ENCODE data around the gene GPR158. TPM values are rescaled to one million over a fixed set of nuclear protein-coding genes. Genes with fewer than 3 reads are reported as not detected.

Gene GPR158
- total RNA-seq, 1 experiment from 2014 or later: 12.2 TPM

DNA sequence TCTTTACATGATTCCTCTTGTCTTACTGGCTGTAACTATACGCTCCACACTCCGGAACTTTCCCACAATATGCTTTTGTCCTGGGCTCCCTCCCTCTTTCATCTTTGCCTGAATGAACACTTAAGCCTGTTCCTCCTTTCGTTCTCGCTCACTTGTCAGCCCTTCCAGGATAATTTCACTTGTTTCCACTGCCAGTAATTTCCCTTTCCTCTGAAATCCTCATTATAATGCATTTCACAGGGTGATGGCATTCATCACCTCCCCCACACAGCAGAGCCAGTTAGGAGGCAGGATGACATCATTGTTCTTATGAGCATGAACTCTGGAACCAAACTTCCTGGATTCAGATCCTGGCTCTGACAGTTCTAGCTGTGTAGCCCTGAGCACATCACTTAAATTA lies 372.6 kb downstream of the GPR158 start:
- Histone ChIP-seq H3K4me1 (replicated peaks; ENCODE audit: insufficient read depth) (no peaks in the 10 kb centered on the region), H3K27me3 (ENCODE audit: insufficient read depth, low read depth) (no peaks in the 10 kb centered on the region), H3K27ac (no peak overlapping the region), H3F3A (ENCODE audit: insufficient read depth, low read depth) (no peaks in the 10 kb centered on the region), H3K36me3 (ENCODE audit: low read depth) (no peaks in the 10 kb centered on the region), H3K9me3 (ENCODE audit: insufficient read depth, low read depth) (no peaks in the 10 kb centered on the region), H2AFZ (no peak overlapping the region), H4K20me1 (ENCODE audit: insufficient read depth) (no peaks in the 10 kb centered on the region), H3K4me2 (no peak overlapping the region), H3K4me3 (no peak overlapping the region), H3K79me2 (ENCODE audit: low read depth) (no peaks in the 10 kb centered on the region), H3K9me2 (ENCODE audit: insufficient read depth) (no peaks in the 10 kb centered on the region)
- intact Hi-C loops (cut with micrococcal nuclease; ENCODE audit: unreplicated experiment): no loop called here
- no TSS peak for BruUV-seq (replicated peaks)
- ChIA-PET POLR2A (ENCODE audit: unreplicated experiment) (no interaction called here), CTCF (no interaction called here)
- DNase-seq: no peak
- TF ChIP-seq, protein P1, sequence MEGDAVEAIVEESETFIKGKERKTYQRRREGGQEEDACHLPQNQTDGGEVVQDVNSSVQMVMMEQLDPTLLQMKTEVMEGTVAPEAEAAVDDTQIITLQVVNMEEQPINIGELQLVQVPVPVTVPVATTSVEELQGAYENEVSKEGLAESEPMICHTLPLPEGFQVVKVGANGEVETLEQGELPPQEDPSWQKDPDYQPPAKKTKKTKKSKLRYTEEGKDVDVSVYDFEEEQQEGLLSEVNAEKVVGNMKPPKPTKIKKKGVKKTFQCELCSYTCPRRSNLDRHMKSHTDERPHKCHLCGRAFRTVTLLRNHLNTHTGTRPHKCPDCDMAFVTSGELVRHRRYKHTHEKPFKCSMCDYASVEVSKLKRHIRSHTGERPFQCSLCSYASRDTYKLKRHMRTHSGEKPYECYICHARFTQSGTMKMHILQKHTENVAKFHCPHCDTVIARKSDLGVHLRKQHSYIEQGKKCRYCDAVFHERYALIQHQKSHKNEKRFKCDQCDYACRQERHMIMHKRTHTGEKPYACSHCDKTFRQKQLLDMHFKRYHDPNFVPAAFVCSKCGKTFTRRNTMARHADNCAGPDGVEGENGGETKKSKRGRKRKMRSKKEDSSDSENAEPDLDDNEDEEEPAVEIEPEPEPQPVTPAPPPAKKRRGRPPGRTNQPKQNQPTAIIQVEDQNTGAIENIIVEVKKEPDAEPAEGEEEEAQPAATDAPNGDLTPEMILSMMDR (conservative IDR thresholded peaks at IDR 0.05): no peak
- no peak for TF ChIP-seq EZH2 (IDR thresholded peaks at IDR 0.05; ENCODE audit: low read depth)

GRCh38 chr10:25552283-25552919 lies 377.6 kb downstream of the GPR158 start:
- DNase-seq: no peak
- Histone ChIP-seq H3F3A (ENCODE audit: insufficient read depth, low read depth) (0 out of 2 replicates have a peak, but pooled peaks cover 5% of the 10 kb centered on the region), H3K36me3 (ENCODE audit: low read depth) (no peaks in the 10 kb centered on the region), H3K79me2 (ENCODE audit: low read depth) (no peaks in the 10 kb centered on the region), H3K27me3 (ENCODE audit: insufficient read depth, low read depth) (no peaks in the 10 kb centered on the region), H3K4me3 (no peak overlapping the region), H3K9me3 (ENCODE audit: insufficient read depth, low read depth) (no peaks in the 10 kb centered on the region), H4K20me1 (ENCODE audit: insufficient read depth) (no peaks in the 10 kb centered on the region), H2AFZ (no peak overlapping the region), H3K27ac (no peak overlapping the region), H3K4me1 (replicated peaks; ENCODE audit: insufficient read depth) (0 out of 2 replicates have a peak, but pooled peaks cover 3% of the 10 kb centered on the region), H3K4me2 (no peak overlapping the region), H3K9me2 (ENCODE audit: insufficient read depth) (no peaks in the 10 kb centered on the region)
- ChIA-PET CTCF (no interaction called here), POLR2A (ENCODE audit: unreplicated experiment) (no interaction called here)
- intact Hi-C loops (cut with micrococcal nuclease; ENCODE audit: unreplicated experiment): no loop called here
- TF ChIP-seq EZH2 (IDR thresholded peaks at IDR 0.05; ENCODE audit: low read depth): no peak
- TF ChIP-seq, protein P1 (conservative IDR thresholded peaks at IDR 0.05): no peak
- BruUV-seq (replicated peaks): no TSS peak

DNA sequence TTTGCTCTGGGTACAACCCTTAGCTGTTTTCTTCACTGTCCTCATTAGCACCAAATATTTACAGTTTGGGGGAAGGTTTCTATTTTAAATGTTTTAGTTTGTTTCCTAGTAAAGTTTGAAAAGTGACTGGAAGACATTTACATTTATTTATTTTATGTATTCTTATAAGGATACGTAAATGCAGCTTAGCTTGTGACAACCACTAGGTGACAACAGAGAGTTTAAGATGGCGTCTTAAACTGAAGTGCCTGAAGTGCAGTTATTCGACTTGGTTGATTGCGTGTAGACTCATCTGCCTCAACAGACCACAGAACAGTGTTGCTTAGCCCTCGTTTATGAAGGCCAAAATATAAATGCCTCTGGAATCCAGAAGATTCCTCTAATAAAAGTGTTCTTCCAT lies 381.1 kb downstream of the GPR158 start:
- ChIA-PET CTCF (no interaction called here), POLR2A (ENCODE audit: unreplicated experiment) (interaction anchor here (0.5 to 0.7 kb wide), 2 partner anchors 37 to 443 kb away, joined by 3 to 5 read pairs; no protein-coding TSS in a partner anchor)
- Histone ChIP-seq H3K4me3 (no peak overlapping the region), H3K9me2 (ENCODE audit: insufficient read depth) (no peaks in the 10 kb centered on the region), H4K20me1 (ENCODE audit: insufficient read depth) (no peaks in the 10 kb centered on the region), H2AFZ (no peak overlapping the region), H3K27me3 (ENCODE audit: insufficient read depth, low read depth) (no peaks in the 10 kb centered on the region), H3K36me3 (ENCODE audit: low read depth) (no peaks in the 10 kb centered on the region), H3K79me2 (ENCODE audit: low read depth) (no peaks in the 10 kb centered on the region), H3K4me2 (no peak overlapping the region), H3K9me3 (ENCODE audit: insufficient read depth, low read depth) (no peaks in the 10 kb centered on the region), H3K27ac (no peak overlapping the region), H3K4me1 (replicated peaks; ENCODE audit: insufficient read depth) (0 out of 2 replicates have a peak, but pooled peaks cover 3% of the 10 kb centered on the region), H3F3A (ENCODE audit: insufficient read depth, low read depth) (0 out of 2 replicates have a peak, but pooled peaks cover 5% of the 10 kb centered on the region)
- no TSS peak for BruUV-seq (replicated peaks)
- intact Hi-C loops (cut with micrococcal nuclease; ENCODE audit: unreplicated experiment): loop anchor here (5.0 kb wide), 1 partner anchor 59 kb away; no protein-coding TSS in a partner anchor
- TF ChIP-seq EZH2 (IDR thresholded peaks at IDR 0.05; ENCODE audit: low read depth): no peak
- TF ChIP-seq, protein P1 (conservative IDR thresholded peaks at IDR 0.05): no peak
- no peak for DNase-seq
